COR-L47 (cell line): ENCODE measurements around the gene TREX2.
A peak's percentile ranks its signal among the peaks of the same experiment; 100 is the strongest.
"Not testable (repeated sequence)": the region's sequence is repeated elsewhere in the genome, so short reads cannot be mapped to it uniquely, and the experiment has no call there.

Experiments used
- DNase-seq: peaks from one replicate; lab custom pipeline; 2025; lab: John Stamatoyannopoulos, UW

Gene TREX2

GRCh38 chrX:153408221-153408721 lies 37.6 kb downstream of the TREX2 start:
- no peak for DNase-seq

DNA sequence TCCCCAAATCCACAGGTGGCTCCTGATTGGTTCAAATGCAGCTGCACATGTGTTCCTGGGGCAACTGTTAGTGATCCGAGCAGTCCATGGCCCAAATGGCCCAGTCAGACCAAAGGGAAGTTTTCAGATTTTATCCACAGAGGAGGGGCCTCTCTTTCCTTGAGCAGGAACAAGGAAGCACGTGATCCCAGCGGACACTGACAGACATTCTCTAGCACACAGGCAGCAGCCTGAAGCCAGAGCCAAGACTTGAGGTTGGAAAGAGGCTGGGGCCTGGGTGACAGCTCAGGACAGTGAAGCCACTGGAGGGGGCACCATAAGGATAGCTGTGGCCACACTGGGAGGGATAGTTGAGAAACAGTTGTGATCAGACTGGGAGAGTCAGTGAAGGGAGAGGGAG lies 38.1 kb downstream of the TREX2 start:
- no peak for DNase-seq

DNA sequence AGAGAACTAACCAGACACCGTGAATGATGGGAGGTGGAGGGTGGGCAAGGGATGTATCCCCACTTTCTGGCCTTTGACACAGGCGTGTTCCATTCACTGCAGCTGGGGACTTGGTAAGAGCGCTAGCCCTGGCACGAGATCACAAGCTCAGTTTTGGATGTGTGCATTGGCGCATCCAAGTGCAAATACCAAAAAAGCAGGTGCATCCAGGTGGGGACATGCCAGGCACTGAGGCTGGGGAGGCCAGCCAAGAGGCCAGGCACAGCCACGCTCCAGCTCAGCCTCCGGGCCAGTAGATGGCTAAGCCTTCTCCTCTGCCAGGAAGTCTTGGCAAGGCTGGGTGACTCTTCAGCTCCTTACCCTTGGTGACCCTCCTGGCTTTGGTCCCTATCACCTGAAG lies 39.0 kb downstream of the TREX2 start:
- DNase-seq, result no peak

DNA sequence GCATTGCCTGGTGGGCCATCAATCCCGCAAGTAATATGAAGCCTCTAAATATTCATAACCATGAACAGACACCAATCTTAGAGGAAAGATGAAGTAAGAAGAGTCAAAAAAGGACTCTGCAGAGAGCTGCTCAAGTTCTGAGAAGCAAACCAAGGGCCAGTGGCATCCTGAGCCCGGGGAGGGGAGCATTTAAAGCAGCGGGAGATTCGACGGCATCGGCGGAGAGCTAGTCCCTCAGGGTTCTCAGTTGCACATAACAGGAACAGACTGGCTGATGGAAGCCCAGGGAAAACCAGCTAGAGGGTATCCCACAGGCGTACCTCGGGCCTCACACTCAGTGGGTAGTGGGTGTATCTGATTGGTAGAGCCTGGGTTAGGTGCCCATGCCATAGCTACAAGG lies 39.8 kb downstream of the TREX2 start:
- DNase-seq, result no peak

- DNase-seq, result no peak
These were observed 40.4 kb downstream of the TREX2 start for GRCh38 chrX:153405426-153405825.

- DNase-seq, result not testable (repeated sequence)
These were observed 41.5 kb downstream of the TREX2 start for GRCh38 chrX:153404333-153404732.

GRCh38 chrX:153401133-153401764 lies 44.6 kb downstream of the TREX2 start, which contains the start of gene PNMA6E:
Gene PNMA6E (minus strand): TSS chrX:153401350. CDS start chrX:153398849, 2,501 bp downstream.
- DNase-seq, result no peak

GRCh38 chrX:153400146-153401132 lies 45.4 kb downstream of the TREX2 start:
- DNase-seq, result no peak

DNA sequence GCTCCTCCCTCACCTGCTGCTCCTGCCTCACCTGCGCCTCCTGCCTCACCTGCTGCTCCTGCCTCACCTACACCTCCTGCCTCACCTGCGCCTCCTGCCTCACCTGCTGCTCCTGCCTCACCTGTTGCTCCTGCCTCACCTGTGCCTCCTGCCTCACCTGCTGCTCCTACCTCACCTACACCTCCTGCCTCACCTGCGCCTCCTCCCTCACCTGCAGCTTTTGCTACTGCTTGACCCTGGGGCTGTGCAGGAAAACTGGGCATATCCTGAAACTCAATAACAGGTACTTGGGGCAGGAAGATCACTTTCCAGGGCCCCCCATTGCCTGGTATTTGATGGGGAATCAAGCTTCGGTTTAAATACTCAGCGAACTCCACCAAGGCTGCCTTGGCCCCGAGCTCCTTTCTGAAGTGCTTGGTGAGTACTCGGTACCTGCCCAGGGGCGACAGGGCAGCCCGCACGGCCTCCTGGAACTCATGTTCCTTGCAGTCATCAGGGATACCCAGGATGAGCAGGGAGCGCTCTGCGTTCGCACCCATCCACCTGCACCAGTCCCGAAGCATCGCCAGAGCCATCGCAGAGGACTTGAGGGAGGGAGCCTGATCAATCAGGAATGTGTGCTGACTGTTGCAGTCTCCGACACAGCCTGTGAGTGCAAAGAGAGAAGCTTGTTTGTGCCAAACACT lies 47.4 kb downstream of the TREX2 start:
- DNase-seq, result no peak

- peak; percentile 16 for DNase-seq
These were observed 48.4 kb downstream of the TREX2 start for GRCh38 chrX:153397256-153397960.

- DNase-seq, result no peak
These were observed 49.3 kb downstream of the TREX2 start for GRCh38 chrX:153396320-153397195.

DNA sequence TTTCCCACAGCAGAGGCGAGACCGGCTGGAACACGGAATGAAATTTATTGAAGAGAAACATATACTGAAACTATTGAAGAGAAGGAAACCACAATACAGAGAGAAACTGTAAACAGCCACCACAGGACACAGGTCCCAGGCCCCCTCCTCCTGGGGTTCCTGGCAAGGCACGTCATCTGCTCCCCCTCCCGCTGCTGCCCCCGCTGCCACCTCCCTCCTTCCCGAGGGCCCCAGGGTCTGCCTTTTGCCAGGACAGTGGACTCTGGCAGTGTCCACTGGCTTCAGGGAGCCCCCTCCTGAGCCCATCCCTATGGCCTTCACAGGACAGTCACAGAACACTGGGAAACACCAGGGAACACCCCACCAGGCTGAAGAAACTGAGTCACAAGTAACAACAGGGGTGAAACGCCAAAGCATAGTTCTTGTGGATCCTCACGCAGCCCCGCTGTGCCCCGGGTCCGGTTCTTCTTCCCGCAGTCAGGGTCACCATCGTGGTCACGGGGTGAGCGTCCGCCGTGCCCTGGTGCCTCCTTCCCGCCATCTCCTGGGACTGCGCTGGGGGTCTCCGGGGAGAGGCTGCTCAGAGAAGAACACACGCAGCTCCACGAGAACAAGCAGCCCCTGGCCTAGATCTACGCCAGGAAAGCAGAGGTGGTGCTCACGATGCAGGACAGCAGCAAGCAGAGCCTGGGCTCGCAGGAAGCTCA lies 50.1 kb downstream of the TREX2 start:
- DNase-seq, result no peak

- DNase-seq, result no peak
These were observed 51.2 kb downstream of the TREX2 start for GRCh38 chrX:153394612-153395011.
